Glutamatergic neuron (in vitro differentiated cells): Measurements from ENCODE around the gene GFOD1. TPM values are rescaled to one million over a fixed set of nuclear protein-coding genes. Genes with fewer than 3 reads are reported as not detected.

Source experiments
- DNase-seq: peaks from one replicate; pipeline ENCODE4 v3.0.0; 2022
- H3K27ac Mint-ChIP-seq: one replicate; pipeline ENCODE4 v1.8.0; 2020; ENCODE audit warnings: mild to moderate bottlenecking, mixed read lengths, inconsistent platforms; ENCODE audit not compliant: unreplicated experiment
- H3K27me3 Mint-ChIP-seq: one replicate; pipeline ENCODE4 v1.8.0; 2020; ENCODE audit warnings: mild to moderate bottlenecking, moderate library complexity, mixed read lengths, inconsistent platforms; ENCODE audit not compliant: unreplicated experiment
- H3K36me3 Mint-ChIP-seq: one replicate; pipeline ENCODE4 v1.8.0; 2020; ENCODE audit warnings: mild to moderate bottlenecking, mixed read lengths, inconsistent platforms; ENCODE audit not compliant: unreplicated experiment
- H3K4me1 Mint-ChIP-seq: one replicate; pipeline ENCODE4 v1.8.0; 2020; ENCODE audit warnings: mild to moderate bottlenecking, low read depth, mixed read lengths, inconsistent platforms; ENCODE audit not compliant: unreplicated experiment
- H3K4me3 Mint-ChIP-seq: one replicate; pipeline ENCODE4 v1.8.0; 2020; ENCODE audit warnings: mild to moderate bottlenecking, mixed read lengths, inconsistent platforms; ENCODE audit not compliant: unreplicated experiment
- H3K9me3 Mint-ChIP-seq: one replicate; pipeline ENCODE4 v1.8.0; 2020; ENCODE audit warnings: mild to moderate bottlenecking, moderate library complexity, mixed read lengths, inconsistent platforms; ENCODE audit not compliant: unreplicated experiment
- CTCF ChIP-seq: fragments of 200-600 bp; sonication (generic); IDR thresholded peaks from one replicate; pipeline ENCODE4 v1.5.0; 2021; ENCODE audit not compliant: partially characterized antibody, unreplicated experiment
- total RNA-seq: library from RNA; stranded (reverse); fragmentation: NEBNext Ultra II Directional; extraction: Animal tissue kit (Norgen Biotek cat#: 25700); gene quantifications from one replicate; pipeline ENCODE4 v1.2.1, GENCODE V29; 2021; ENCODE audit not compliant: unreplicated experiment

GFOD1 gene
- total RNA-seq, 1 donor from 2014 or later, result 4.1 TPM

GRCh38 chr6:13380761-13381160 lies 106.6 kb downstream of the GFOD1 start:
- no peak for TF ChIP-seq CTCF
- no peak overlapping the region for H3K4me3 Mint-ChIP-seq
- peaks cover 3% of the 10 kb centered on the region for H3K9me3 Mint-ChIP-seq
- no peak overlapping the region for H3K27ac Mint-ChIP-seq
- H3K27me3 Mint-ChIP-seq, result no peaks in the 10 kb centered on the region
- DNase-seq, result no peak
- H3K4me1 Mint-ChIP-seq, result peaks cover 9% of the 10 kb centered on the region
- no peaks in the 10 kb centered on the region for H3K36me3 Mint-ChIP-seq

GRCh38 chr6:13378669-13379590 lies 108.5 kb downstream of the GFOD1 start:
- Mint-ChIP-seq H3K27ac (no peak overlapping the region), H3K9me3 (peaks cover 3% of the 10 kb centered on the region)
- no peak for DNase-seq

GRCh38 chr6:13377054-13377758 lies 110.2 kb downstream of the GFOD1 start:
- Mint-ChIP-seq H3K27ac (no peak overlapping the region), H3K27me3 (no peaks in the 10 kb centered on the region), H3K4me1 (no peaks in the 10 kb centered on the region), H3K36me3 (no peaks in the 10 kb centered on the region), H3K9me3 (peaks cover 3% of the 10 kb centered on the region), H3K4me3 (no peak overlapping the region)
- DNase-seq, result no peak
- TF ChIP-seq CTCF, result no peak

More at GRCh38 chr6:13378669-13379590, 108.5 kb downstream of the GFOD1 start:
- H3K36me3 Mint-ChIP-seq, result no peaks in the 10 kb centered on the region
- H3K4me1 Mint-ChIP-seq, result no peaks in the 10 kb centered on the region
- no peak overlapping the region for H3K4me3 Mint-ChIP-seq
- TF ChIP-seq CTCF, result no peak
- H3K27me3 Mint-ChIP-seq, result no peaks in the 10 kb centered on the region

- Mint-ChIP-seq H3K9me3 (peaks cover 3% of the 10 kb centered on the region), H3K4me3 (no peak overlapping the region), H3K4me1 (peaks cover 3% of the 10 kb centered on the region), H3K27ac (no peak overlapping the region), H3K27me3 (no peaks in the 10 kb centered on the region), H3K36me3 (no peaks in the 10 kb centered on the region)
- no peak for DNase-seq
- TF ChIP-seq CTCF, result no peak
Measured at GRCh38 chr6:13375360-13375878, 112.0 kb downstream of the GFOD1 start.

GRCh38 chr6:13373919-13374318 lies 113.5 kb downstream of the GFOD1 start:
- Mint-ChIP-seq H3K4me3 (no peak overlapping the region), H3K4me1 (peaks cover 3% of the 10 kb centered on the region), H3K36me3 (no peaks in the 10 kb centered on the region), H3K27me3 (no peaks in the 10 kb centered on the region), H3K9me3 (peaks cover 3% of the 10 kb centered on the region), H3K27ac (no peak overlapping the region)
- DNase-seq, result no peak
- TF ChIP-seq CTCF, result no peak
